NB4 (cell line): ENCODE data around the gene DMKN.

Source experiments
- DNase-seq: peaks from one replicate; pipeline ENCODE4 v3.0.0; 2010; ENCODE audit warnings: low read depth
- H3K4me3 ChIP-seq: one replicate; pipeline ENCODE4 v1.5.1; 2011; ENCODE audit warnings: mild to moderate bottlenecking, low read depth, low read length, moderate library complexity
- MYC ChIP-seq: IDR thresholded peaks from 2 replicates; pipeline ENCODE4 v1.6.1; 2011; ENCODE audit warnings: low read depth, low read length
- POLR2A ChIP-seq: IDR thresholded peaks from 2 replicates; pipeline ENCODE4 v1.6.1; 2011; ENCODE audit warnings: mild to moderate bottlenecking; ENCODE audit not compliant: insufficient read length; ENCODE audit errors: extremely low read depth
- TF ChIP-seq, protein P1 (sequence below): IDR thresholded peaks from 2 replicates; pipeline ENCODE4 v1.6.1; 2011; ENCODE audit warnings: low read depth, low read length
- TF ChIP-seq, protein P2 (sequence below): IDR thresholded peaks from one replicate; pipeline ENCODE4 v1.5.1; 2012; ENCODE audit warnings: low read depth, low read length

The DMKN gene

DNA sequence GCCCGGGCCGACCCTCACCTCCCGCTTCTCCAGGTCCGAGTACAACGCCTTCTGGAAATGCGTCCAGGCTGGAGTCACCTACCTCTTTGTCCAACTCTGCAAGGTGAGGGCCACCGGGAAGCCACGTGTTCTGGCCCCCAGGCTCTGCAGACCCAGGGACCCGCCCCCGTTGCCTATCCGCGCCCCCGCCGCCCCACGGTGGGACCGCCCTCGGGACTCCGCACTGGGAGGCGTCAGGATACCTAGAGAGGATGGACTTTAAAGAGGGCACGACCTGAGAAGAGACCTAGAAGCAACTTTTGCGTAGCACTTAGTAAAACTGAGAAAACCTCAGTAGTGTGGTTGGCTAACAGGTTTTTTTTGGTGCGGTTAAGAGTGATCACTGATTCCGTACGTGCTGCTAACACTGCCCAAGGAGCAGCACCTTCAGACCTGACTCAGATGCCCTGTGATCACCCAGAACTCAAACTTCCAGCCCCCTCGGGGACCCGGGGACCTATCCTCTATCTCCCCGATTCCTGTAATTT is 32.5 kb upstream of the DMKN start:
- peak; percentile 46 for DNase-seq
- TF ChIP-seq POLR2A, result no peak
- TF ChIP-seq, protein P1, sequence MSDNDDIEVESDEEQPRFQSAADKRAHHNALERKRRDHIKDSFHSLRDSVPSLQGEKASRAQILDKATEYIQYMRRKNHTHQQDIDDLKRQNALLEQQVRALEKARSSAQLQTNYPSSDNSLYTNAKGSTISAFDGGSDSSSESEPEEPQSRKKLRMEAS, result peak; percentile 38
- TF ChIP-seq MYC, result no peak
- TF ChIP-seq, protein P2, sequence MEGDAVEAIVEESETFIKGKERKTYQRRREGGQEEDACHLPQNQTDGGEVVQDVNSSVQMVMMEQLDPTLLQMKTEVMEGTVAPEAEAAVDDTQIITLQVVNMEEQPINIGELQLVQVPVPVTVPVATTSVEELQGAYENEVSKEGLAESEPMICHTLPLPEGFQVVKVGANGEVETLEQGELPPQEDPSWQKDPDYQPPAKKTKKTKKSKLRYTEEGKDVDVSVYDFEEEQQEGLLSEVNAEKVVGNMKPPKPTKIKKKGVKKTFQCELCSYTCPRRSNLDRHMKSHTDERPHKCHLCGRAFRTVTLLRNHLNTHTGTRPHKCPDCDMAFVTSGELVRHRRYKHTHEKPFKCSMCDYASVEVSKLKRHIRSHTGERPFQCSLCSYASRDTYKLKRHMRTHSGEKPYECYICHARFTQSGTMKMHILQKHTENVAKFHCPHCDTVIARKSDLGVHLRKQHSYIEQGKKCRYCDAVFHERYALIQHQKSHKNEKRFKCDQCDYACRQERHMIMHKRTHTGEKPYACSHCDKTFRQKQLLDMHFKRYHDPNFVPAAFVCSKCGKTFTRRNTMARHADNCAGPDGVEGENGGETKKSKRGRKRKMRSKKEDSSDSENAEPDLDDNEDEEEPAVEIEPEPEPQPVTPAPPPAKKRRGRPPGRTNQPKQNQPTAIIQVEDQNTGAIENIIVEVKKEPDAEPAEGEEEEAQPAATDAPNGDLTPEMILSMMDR, result no peak
- peak overlapping the region; percentile 73 for H3K4me3 ChIP-seq

DNA sequence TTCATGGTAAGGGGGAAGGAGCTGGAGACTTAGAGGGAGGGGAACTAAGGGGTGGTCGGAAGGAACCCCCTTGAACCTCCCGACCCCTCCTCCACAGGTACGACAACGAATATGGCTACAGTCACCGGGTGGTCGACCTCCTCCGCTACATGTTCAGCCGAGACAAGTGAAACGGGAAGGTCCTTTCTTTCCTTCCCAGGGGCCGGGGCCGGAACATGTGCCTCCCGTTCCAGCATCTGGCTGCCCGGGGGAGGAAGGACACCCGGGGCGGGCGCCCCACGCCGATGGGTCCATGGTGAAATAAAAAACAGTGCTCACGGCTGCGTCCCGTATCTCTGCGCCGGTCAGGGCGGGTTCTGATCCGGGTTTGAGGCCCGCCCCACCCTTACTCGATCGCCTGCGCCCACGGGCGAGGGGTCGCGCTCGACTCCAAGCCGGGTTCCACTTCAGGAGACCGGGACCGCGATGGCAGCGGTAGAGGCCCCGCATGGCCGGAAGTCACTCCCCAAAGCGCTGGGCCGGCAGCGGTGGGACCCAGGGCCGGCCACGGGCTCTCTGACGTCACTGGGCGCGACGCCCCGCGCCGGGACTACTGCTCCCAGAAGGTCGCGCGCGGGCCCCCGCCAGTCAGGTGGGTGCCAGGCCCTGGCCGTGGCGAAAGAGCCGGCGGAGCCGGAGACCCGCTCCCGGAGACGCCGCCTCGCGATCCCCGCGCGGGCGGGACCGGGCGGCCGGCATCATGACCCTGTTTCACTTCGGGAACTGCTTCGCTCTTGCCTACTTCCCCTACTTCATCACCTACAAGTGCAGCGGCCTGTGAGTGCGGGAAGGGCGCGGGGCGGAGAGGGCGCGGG is 31.8 kb upstream of the DMKN start, which contains the start of gene TMEM147:
Gene TMEM147 (plus strand): TSS at position 626 of the 854 bp plus-strand sequence. CDS start 114 bp downstream, at position 740.
- H3K4me3 ChIP-seq, result peak within 1 kb of the TSS; percentile 85
- TF ChIP-seq, protein P1, result no peak; the same call in 1 of the 2 replicates
- TF ChIP-seq POLR2A (peak; percentile 72), MYC (peak; percentile 71)
- DNase-seq, result peak; percentile 88

DNA sequence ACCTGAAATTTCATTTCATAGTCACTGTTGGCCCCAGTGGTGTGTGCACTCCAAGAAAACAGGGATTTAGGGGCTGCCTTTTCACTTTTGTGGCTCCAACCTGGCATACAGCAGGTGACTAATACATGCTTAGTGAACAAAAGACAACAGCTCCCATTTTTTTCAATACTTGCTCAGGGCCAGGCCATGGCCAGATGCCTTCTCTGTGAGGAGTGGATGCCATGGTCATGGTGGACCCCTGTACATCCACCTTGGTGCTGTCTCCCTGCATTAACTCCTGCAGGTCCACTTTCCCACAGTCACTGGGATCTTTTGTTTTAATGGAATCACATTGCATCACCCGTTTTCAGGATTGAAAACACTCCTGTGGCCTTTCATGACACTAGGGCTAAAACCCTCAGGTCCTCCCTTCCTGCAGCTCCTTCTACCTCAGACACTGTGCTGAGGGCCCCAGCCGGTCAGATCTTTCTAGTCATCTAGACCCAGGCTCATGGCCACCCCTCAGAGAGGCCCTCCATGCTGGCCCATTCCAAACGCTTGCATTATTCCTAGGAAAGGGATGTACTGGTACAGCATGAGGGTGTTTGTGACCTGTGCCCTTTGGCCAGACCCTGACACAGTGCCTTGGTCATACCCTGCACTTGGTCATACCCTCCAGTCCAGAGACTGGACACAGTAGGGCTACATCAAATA is 30.8 kb upstream of the DMKN start:
- TF ChIP-seq MYC, result no peak
- TF ChIP-seq, protein P1, result no peak
- no peak for DNase-seq
- H3K4me3 ChIP-seq, result peak overlapping the region; percentile 85

DNA sequence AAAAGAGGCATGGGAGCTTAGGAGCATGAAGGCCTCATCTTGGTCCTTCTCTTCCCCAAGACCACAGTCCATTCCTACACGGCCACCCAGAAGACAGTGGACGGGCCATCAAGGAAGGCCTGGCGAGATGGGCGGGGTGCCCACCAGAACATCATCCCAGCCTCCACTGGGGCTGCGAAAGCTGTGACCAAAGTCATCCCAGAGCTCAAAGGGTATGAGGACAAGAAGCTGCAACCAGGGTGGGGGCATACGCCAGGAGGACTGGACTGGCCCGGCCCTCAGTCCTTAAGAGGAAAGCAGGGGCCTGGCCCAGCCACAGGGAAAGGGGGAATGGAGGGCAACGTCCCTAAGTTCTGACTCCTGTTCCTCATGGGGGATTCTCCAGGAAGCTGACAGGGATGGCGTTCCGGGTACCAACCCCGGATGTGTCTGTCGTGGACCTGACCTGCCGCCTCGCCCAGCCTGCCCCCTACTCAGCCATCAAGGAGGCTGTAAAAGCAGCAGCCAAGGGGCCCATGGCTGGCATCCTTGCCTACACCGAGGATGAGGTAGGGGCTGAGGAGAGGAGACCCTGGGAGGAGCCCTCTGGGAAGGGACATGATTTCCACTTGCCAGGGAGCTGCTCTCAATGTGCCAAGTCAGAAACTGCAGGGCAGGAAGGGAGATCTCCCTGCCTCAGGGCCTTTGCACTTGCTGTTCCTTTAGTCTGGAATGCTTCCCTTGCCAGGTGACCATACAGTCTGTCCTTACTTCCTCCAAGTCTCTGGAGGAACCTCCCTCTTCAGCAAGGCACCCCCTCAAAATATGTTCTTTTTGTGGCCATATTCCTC is 30.0 kb upstream of the DMKN start:
- TF ChIP-seq, protein P1, result no peak
- TF ChIP-seq, protein P2, result no peak
- TF ChIP-seq POLR2A (no peak), MYC (no peak)
- no peak overlapping the region for H3K4me3 ChIP-seq
- DNase-seq, result no peak

DNA sequence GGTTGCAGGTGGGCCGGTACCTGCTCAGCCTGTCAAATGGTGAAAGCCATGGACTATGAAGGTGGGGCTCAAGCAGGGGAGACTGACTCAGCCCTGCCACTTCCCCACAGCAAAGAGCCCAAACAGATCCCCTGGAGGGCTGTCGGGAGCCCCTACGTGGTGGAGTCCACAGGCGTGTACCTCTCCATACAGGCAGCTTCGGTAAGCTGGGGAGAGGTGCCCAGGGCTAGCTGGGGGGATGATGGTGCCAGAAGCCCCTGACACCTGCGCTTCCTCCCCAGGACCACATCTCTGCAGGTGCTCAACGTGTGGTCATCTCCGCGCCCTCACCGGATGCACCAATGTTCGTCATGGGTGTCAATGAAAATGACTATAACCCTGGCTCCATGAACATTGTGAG is 28.8 kb upstream of the DMKN start:
- TF ChIP-seq POLR2A, result no peak
- TF ChIP-seq, protein P2, result no peak
- TF ChIP-seq, protein P1, result no peak
- TF ChIP-seq MYC, result no peak
- H3K4me3 ChIP-seq, result no peak overlapping the region

DNA sequence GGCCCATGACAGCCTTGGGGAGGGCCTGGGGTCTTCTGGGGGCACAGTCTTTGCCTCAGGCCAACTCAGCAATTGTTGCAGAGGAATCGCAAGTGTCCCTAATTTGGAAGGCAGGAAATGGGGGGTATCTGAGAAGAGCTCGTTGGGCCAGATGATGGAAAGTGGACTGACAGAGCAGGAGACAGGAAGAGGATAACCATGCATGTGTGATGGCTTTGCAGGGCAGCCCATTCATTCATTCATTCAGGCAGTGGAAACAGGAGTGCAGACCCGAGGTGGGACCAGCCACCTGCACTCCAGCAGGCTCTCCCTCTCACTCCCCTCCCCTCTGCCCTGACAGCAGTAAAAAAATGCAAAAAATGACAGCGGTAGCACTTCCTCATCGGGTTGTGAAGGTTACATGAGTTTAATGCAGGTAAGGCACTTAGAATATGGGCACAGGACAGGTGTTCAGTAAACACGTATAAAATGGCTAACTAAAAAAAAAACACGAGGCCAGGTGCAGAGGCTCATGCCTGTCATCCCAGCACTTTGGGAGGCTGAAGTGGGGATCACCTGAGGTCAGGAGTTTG is 27.0 kb upstream of the DMKN start:
- TF ChIP-seq MYC, result no peak
- TF ChIP-seq, protein P2, result no peak
- TF ChIP-seq, protein P1, result no peak
- no peak for TF ChIP-seq POLR2A
- DNase-seq, result no peak
- no peak overlapping the region for H3K4me3 ChIP-seq

More for the DNA sequence above, 28.8 kb upstream of the DMKN start:
- DNase-seq, result no peak
